ENCODE results near the gene NRP2. TPM values are rescaled to one million over a fixed set of nuclear protein-coding genes. Genes with fewer than 3 reads are reported as not detected.

The NRP2 gene
- total RNA-seq, 1 donor from 2014 or later: 27.8 TPM

- H3K36me3 ChIP-seq: no peaks in the 10 kb centered on the region
- no peak overlapping the region for H3K4me2 ChIP-seq
- DNase-seq (ENCODE audit: low spot score): no peak
- peaks cover 19% of the 10 kb centered on the region for H3F3A ChIP-seq (ENCODE audit: low read depth)
- Mint-ChIP-seq H3K4me3 (no peak overlapping the region), H3K27me3 (ENCODE audit: insufficient read depth, low read depth) (no peaks in the 10 kb centered on the region), H3K9me3 (peaks cover 7% of the 10 kb centered on the region), H3K27ac (no peak overlapping the region), H3K4me1 (peaks cover 4% of the 10 kb centered on the region), H3K36me3 (no peaks in the 10 kb centered on the region)
- no peak overlapping the region for H2AFZ ChIP-seq (replicated peaks)
- H3K79me2 ChIP-seq (ENCODE audit: low read depth): no peaks in the 10 kb centered on the region
- no peak overlapping the region for H3K9ac ChIP-seq
- H3K4me1 ChIP-seq: peaks cover 20% of the 10 kb centered on the region
- H3K27me3 ChIP-seq: no peaks in the 10 kb centered on the region
- no peaks in the 10 kb centered on the region for H4K20me1 ChIP-seq (ENCODE audit: low read depth)
- H3K4me3 ChIP-seq: no peak overlapping the region
- H3K27ac ChIP-seq: peak overlapping the region; percentile 21
- TF ChIP-seq CTCF (IDR thresholded peaks at IDR 0.05): no peak
- TF ChIP-seq EZH2phosphoT487 (IDR thresholded peaks at IDR 0.05): no peak
- no peak for TF ChIP-seq EZH2 (IDR thresholded peaks at IDR 0.05)
- H3K9me3 ChIP-seq (ENCODE audit: low read depth): no peaks in the 10 kb centered on the region
Measured at GRCh38 chr2:205837663-205838062, 155.4 kb downstream of the NRP2 start.

GRCh38 chr2:205845446-205845845, 163.1 kb downstream of the NRP2 start:
- Mint-ChIP-seq H3K36me3 (no peaks in the 10 kb centered on the region), H3K4me1 (no peaks in the 10 kb centered on the region), H3K27me3 (ENCODE audit: insufficient read depth, low read depth) (peaks cover 3% of the 10 kb centered on the region), H3K27ac (no peak overlapping the region), H3K9me3 (peaks cover 2% of the 10 kb centered on the region), H3K4me3 (no peak overlapping the region)
- H4K20me1 ChIP-seq (ENCODE audit: low read depth): no peaks in the 10 kb centered on the region
- H3K36me3 ChIP-seq: no peaks in the 10 kb centered on the region
- H3K27me3 ChIP-seq: no peaks in the 10 kb centered on the region
- H3K9ac ChIP-seq: no peak overlapping the region
- H3K4me3 ChIP-seq: no peak overlapping the region
- no peak overlapping the region for H3K27ac ChIP-seq
- H3K9me3 ChIP-seq (ENCODE audit: low read depth): no peaks in the 10 kb centered on the region
- TF ChIP-seq EZH2 (IDR thresholded peaks at IDR 0.05): no peak
- no peak for TF ChIP-seq CTCF (IDR thresholded peaks at IDR 0.05)
- no peak for TF ChIP-seq EZH2phosphoT487 (IDR thresholded peaks at IDR 0.05)
- H3K4me2 ChIP-seq: no peak overlapping the region
- no peaks in the 10 kb centered on the region for H3K79me2 ChIP-seq (ENCODE audit: low read depth)
- H3F3A ChIP-seq (ENCODE audit: low read depth): no peaks in the 10 kb centered on the region
- no peak for DNase-seq (ENCODE audit: low spot score)
- no peak overlapping the region for H2AFZ ChIP-seq (replicated peaks)
- peaks cover 8% of the 10 kb centered on the region for H3K4me1 ChIP-seq
